ENCODE data around the gene APOA1.

APOA1 gene

GRCh38 chr11:116837231-116838091 is at the start of gene APOA1:
TSS of gene APOA1 (minus strand) at chr11:116837622. CDS start at chr11:116837387, 235 bp downstream.
- no peak for DNase-seq (ENCODE audit: low read depth in 1 of 2, low spot score in 1 of 2)

- DNase-seq (ENCODE audit: low read depth in 1 of 2, low spot score in 1 of 2), result no peak
Observed at GRCh38 chr11:116885951-116886655, 48.7 kb upstream of the APOA1 start.

GRCh38 chr11:116882386-116882785 is 45.0 kb upstream of the APOA1 start:
- peak in 1 of 2 donors; percentile 7 for DNase-seq (ENCODE audit: low read depth in 1 of 2, low spot score in 1 of 2)

GRCh38 chr11:116881143-116881542 is 43.7 kb upstream of the APOA1 start:
- no peak for DNase-seq (ENCODE audit: low read depth in 1 of 2, low spot score in 1 of 2)

GRCh38 chr11:116879800-116880625 is 42.6 kb upstream of the APOA1 start:
- peak in 1 of 2 donors; percentile 7 for DNase-seq (ENCODE audit: low read depth in 1 of 2, low spot score in 1 of 2)

DNA sequence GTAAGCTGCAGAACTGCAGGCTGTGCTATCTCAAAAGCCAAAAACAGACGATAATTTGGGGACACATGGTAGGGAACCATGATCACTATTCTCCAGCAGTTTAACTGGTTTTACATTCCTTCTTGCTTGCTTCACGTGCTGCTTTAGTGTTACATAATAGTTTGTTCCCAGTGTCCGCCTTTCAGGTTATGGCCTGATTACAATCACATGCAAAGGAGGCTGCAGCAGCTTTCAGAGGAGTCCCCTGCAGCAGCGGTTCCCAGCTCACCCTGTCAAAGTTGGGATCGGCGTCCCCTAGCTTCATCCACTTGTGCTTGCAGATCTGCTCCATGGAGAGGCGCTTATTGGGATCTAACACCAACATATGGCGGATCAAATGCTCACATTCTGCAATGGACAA is 39.2 kb upstream of the APOA1 start:
- DNase-seq (ENCODE audit: low read depth in 1 of 2, low spot score in 1 of 2), result no peak

GRCh38 chr11:116875194-116875593 is 37.8 kb upstream of the APOA1 start:
- DNase-seq (ENCODE audit: low read depth in 1 of 2, low spot score in 1 of 2), result no peak

- no peak for DNase-seq (ENCODE audit: low read depth in 1 of 2, low spot score in 1 of 2)
Observed at GRCh38 chr11:116874251-116874650, 36.8 kb upstream of the APOA1 start.

- no peak for DNase-seq (ENCODE audit: low read depth in 1 of 2, low spot score in 1 of 2)
Observed at GRCh38 chr11:116873381-116873780, 36.0 kb upstream of the APOA1 start.

DNA sequence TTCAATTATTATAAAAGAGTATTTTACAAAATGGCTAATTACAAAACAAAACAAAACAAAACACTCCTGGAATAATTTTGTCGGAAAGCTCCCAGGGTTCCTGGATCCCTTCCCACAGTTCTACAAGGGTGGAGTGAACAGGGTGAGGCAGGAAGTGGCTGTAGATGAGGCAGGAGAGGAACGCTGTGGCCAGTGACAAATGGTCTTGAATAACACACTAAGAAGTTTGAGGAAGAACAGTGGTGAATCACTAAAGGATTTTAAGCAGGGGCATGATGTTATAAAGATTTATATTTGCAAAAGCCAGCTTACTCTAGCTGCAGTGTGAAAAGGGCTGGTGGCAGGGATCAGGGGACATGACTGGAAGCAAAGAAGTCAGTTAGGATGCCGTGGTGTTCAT is 33.8 kb upstream of the APOA1 start:
- DNase-seq (ENCODE audit: low read depth in 1 of 2, low spot score in 1 of 2), result no peak

- DNase-seq (ENCODE audit: low read depth in 1 of 2, low spot score in 1 of 2), result no peak
Observed at GRCh38 chr11:116870054-116870453, 32.6 kb upstream of the APOA1 start.

- no peak for DNase-seq (ENCODE audit: low read depth in 1 of 2, low spot score in 1 of 2)
Observed at GRCh38 chr11:116869610-116870009, 32.2 kb upstream of the APOA1 start.

DNA sequence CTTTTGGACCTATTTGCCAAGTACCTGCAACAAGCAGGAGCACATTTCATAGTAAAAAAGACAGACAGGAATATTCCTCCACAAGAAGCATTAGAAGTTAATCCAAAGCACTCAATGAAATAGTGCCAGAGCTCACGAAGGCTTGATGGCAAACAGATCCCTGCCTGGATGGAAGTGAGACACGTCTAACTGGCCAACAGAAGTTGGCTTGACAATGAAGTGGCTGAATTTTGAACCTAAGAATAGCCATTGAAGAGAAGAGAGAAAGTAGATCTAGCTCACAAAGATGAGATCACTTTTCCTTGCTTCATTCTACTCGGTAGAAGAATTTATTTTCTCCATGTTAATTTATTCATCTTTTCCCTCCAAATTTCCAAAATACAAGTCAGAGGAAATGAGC is 30.6 kb upstream of the APOA1 start:
- no peak for DNase-seq (ENCODE audit: low read depth in 1 of 2, low spot score in 1 of 2)

DNA sequence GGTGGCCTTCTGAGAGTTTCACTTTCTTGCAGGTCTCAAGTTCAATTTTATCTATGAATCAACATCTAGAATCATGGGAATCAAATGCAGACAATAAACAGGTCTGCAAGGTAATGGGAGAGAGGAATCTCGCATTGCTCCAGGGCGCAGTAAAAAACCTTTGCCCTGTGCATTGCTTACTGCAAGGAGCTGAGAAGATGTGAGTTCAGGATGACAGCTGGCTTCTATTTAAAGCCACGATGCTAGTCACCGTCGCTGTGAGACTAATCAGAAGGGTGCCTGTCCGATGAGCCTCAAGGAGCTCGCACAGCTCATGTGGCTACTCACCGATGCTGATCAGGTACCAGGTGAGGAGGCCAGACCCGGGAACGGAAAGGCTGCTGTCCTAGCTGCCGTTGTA is 30.2 kb upstream of the APOA1 start:
- DNase-seq (ENCODE audit: low read depth in 1 of 2, low spot score in 1 of 2), result no peak

DNA sequence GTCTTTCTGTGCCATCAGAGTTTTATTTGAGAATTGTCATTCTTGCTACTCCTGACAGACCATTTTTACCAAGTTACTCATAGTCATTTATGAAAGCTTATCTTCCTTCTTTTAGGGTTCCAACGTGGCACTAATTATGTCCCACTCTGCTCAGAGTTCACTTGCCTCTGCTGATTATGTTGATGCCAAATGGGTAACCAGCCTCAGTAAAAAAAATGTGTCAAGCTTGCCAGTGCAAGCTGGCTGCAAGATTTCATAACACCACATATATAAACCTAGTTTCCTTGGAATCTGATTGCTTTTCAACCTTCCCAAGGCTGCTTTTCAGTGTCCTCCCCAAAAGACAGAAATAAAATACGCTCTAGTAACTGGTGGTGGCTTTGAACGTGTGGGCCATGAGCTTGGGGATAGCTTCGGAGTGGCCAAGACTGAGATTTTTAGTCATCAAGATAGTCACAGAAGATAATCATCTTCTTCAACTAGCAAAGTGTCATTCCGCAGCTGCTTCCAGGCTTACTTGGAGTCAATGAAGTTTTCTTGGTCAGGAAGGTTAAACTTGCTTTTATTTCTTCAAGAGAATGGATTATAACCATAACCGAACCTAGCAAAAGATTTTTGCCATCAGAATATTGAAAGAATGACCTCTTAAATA is 29.5 kb upstream of the APOA1 start:
- no peak for DNase-seq (ENCODE audit: low read depth in 1 of 2, low spot score in 1 of 2)

- DNase-seq (ENCODE audit: low read depth in 1 of 2, low spot score in 1 of 2), result no peak
Observed at GRCh38 chr11:116865696-116866095, 28.3 kb upstream of the APOA1 start.

DNA sequence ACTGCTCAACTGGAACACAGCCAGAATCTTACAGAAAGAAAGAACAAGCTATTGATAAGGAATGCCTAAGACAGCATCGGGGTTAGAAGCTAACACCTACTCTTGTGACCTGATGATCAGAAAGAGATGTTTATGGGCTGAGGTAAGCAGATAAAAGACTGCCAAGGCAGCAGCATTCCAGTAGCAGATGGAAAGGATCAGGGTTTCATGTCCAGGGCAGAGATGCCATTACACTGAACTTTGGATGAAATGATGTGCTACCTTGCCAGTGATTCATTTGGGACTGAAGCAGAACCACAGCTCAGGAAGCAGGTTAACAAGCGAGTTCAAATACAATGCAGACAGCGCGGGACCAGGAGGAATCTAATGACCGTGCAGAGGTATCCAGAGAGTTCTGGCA is 27.1 kb upstream of the APOA1 start:
- DNase-seq (ENCODE audit: low read depth in 1 of 2, low spot score in 1 of 2), result no peak

DNA sequence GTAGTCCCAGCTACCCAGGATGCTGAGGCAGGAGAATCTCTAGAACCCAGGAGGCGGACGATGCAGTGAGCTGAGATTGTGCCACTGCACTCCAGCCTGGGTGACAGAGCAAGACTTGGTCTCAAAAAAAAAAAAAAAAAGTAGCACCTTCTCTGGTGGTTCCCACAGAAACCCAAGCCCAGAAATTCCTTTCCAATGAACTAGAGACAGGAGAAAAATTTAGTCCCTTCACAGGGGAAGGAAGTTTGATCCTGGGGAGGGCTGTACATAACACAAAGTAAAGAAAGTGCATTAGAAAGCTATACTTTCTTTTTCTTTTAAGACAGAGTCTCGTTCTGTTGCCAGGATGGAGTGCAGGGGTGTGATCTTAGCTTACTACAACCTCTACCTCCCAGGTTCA is 25.5 kb upstream of the APOA1 start:
- DNase-seq (ENCODE audit: low read depth in 1 of 2, low spot score in 1 of 2), result no peak

- no peak for DNase-seq (ENCODE audit: low read depth in 1 of 2, low spot score in 1 of 2)
Observed at GRCh38 chr11:116862185-116862584, 24.8 kb upstream of the APOA1 start.

DNA sequence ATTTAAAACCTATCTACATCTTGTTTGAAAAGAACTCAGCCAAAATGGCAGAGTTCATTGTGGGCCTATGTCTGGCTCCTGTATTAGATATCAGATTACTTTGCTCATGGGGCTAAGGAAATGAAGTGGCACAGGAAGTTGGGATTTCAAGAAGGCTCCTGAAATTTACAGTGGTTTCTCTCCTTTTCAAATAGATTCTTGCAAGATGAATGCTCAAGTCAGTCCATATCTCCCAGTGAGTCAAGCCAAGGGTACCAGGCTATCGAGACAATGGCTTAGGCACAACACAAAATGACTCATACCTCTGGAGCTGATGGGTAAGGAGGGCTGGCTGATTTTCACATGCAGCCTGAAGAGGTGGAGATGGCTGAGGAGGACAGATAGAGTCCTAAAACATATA is 24.1 kb upstream of the APOA1 start:
- DNase-seq (ENCODE audit: low read depth in 1 of 2, low spot score in 1 of 2), result no peak

- no peak for DNase-seq (ENCODE audit: low read depth in 1 of 2, low spot score in 1 of 2)
Observed at GRCh38 chr11:116860303-116860702, 22.9 kb upstream of the APOA1 start.
